Keratinocyte (primary cell): ENCODE measurements around the gene AZIN2. TPM values are rescaled to one million over a fixed set of nuclear protein-coding genes. Genes with fewer than 3 reads are reported as not detected.
"Not testable (repeated sequence)": the region's sequence is repeated elsewhere in the genome, so short reads cannot be mapped to it uniquely, and the experiment has no call there.

Source experiments
- DNase-seq: peaks from one replicate; pipeline ENCODE4 v3.0.0-alpha.2; 2011; ENCODE audit warnings: low read depth, missing footprints, low spot score
- FAIRE-seq: peaks from 2 replicates; lab custom pipeline; 2011; peaks lifted over from hg19 to GRCh38; lab: Jason Lieb, UNC
- H2AFZ ChIP-seq: 2 replicates; pipeline ENCODE4 v1.6.0; 2012; ENCODE audit warnings: low read length, control low read depth, inconsistent platforms; ENCODE audit not compliant: control insufficient read depth
- H3K27ac ChIP-seq: 2 replicates; pipeline ENCODE4 v1.5.1; 2011; ENCODE audit warnings: low read length; ENCODE audit not compliant: control insufficient read depth, insufficient read depth
- H3K27me3 ChIP-seq: 3 replicates; pipeline ENCODE4 v1.6.0; 2011; ENCODE audit warnings: low read length; ENCODE audit not compliant: control insufficient read depth, insufficient read depth; ENCODE audit errors: extremely low read depth
- H3K36me3 ChIP-seq, 2 experiments: 2 replicates in 1 of 2; 3 replicates in 1 of 2; pipeline ENCODE4 v1.5.1; 2011; ENCODE audit warnings: low read length in 2 of 2, mild to moderate bottlenecking in 1 of 2; ENCODE audit not compliant: control insufficient read depth in 2 of 2, insufficient read depth in 2 of 2; ENCODE audit errors: extremely low read depth in 1 of 2
- H3K4me1 ChIP-seq: 3 replicates; pipeline ENCODE4 v1.5.1; 2011; ENCODE audit warnings: low read length; ENCODE audit not compliant: control insufficient read depth, insufficient read depth; ENCODE audit errors: extremely low read depth
- H3K4me2 ChIP-seq: 3 replicates; pipeline ENCODE4 v1.6.0; 2011; ENCODE audit warnings: low read depth, low read length; ENCODE audit not compliant: control insufficient read depth, insufficient read depth; ENCODE audit errors: extremely low read depth
- H3K4me3 ChIP-seq, 3 experiments: fragments of 200-600 bp in 1 of 3; sonication (generic) in 1 of 3; 2 replicates in 2 of 3; 3 replicates in 1 of 3; pipeline ENCODE4 v1.5.1; 2011 to 2016; ENCODE audit warnings: low read length in 3 of 3, mild to moderate bottlenecking in 3 of 3, control low read depth in 2 of 3, inconsistent platforms in 1 of 3, low read depth in 1 of 3, mixed read lengths in 1 of 3, mixed run types in 1 of 3, moderate library complexity in 1 of 3; ENCODE audit not compliant: control insufficient read depth in 2 of 3, insufficient read depth in 2 of 3; ENCODE audit errors: extremely low read depth in 1 of 3
- H3K79me2 ChIP-seq: 2 replicates; pipeline ENCODE4 v1.6.0; 2012; ENCODE audit warnings: low read length; ENCODE audit not compliant: control insufficient read depth, insufficient read depth
- H3K9ac ChIP-seq: 3 replicates; pipeline ENCODE4 v1.6.0; 2011; ENCODE audit warnings: low read length; ENCODE audit not compliant: control insufficient read depth, insufficient read depth; ENCODE audit errors: extremely low read depth
- H3K9me1 ChIP-seq: 3 replicates; pipeline ENCODE4 v1.6.0; 2011; ENCODE audit warnings: low read length; ENCODE audit not compliant: control insufficient read depth, insufficient read depth; ENCODE audit errors: extremely low read depth
- H3K9me3 ChIP-seq: 2 replicates; pipeline ENCODE4 v1.5.1; 2012; ENCODE audit warnings: low read depth, low read length; ENCODE audit not compliant: control insufficient read depth
- H4K20me1 ChIP-seq: 3 replicates; pipeline ENCODE4 v1.6.0; 2011; ENCODE audit warnings: low read length; ENCODE audit not compliant: control insufficient read depth, insufficient read depth; ENCODE audit errors: extremely low read depth
- CTCF ChIP-seq, 3 experiments: IDR thresholded peaks in 1 of 3; conservative IDR thresholded peaks in 1 of 3; optimal IDR thresholded peaks in 1 of 3; 2 replicates in 2 of 3; 3 replicates in 1 of 3; pipeline versions ENCODE3 to v1.5.1; 2011; ENCODE audit warnings: low read length in 3 of 3, mild to moderate bottlenecking in 3 of 3, moderate library complexity in 2 of 3, control low read depth in 1 of 3, inconsistent platforms in 1 of 3; ENCODE audit not compliant: insufficient read depth in 2 of 3; ENCODE audit errors: extremely low read depth in 1 of 3
- EZH2 ChIP-seq: IDR thresholded peaks from one replicate; pipeline ENCODE4 v1.6.1; 2012; ENCODE audit warnings: inconsistent platforms, mild to moderate bottlenecking, low read length, moderate library complexity
- dilution Hi-C: fragments of 300-500 bp; cut with MboI; formaldehyde crosslinking; loops from one replicate; pipeline ENCODE4 v1.7.0; 2020; ENCODE audit warnings: low sequenced_read_pairs; ENCODE audit not compliant: extremely low pct_ligation_motif_present
- polyA plus RNA-seq, 5 experiments: library from polyadenylated mRNA; depleted of rRNA in 3 of 5; stranded (reverse) in 3 of 5; stranded (forward) in 1 of 5; unstranded in 1 of 5; fragments of >200 nt; gene quantifications; 1 replicate in 1 of 5; 2 replicates in 3 of 5; 3 replicates in 1 of 5; pipeline versions ENCODE4 v1.2.1 to v1.2.3, GENCODE V29; 2011 to 2012; ENCODE audit warnings: missing spikeins in 2 of 5, low read depth in 1 of 5, low replicate concordance in 1 of 5

AZIN2 gene
- polyA plus RNA-seq, 1 donor (not counting 4 experiments of a cell fraction or from before 2014, with no cell fraction given), result 6.7 TPM

GRCh38 chr1:33045814-33046213 lies 35.1 kb upstream of the AZIN2 start:
- peaks cover 29% of the 10 kb centered on the region for H3K4me1 ChIP-seq
- no peak overlapping the region for H3K27ac ChIP-seq
- H3K9me1 ChIP-seq, result no peaks in the 10 kb centered on the region
- H3K9me3 ChIP-seq, result no peaks in the 10 kb centered on the region
- no peaks in the 10 kb centered on the region for H4K20me1 ChIP-seq
- no peak for TF ChIP-seq EZH2
- H3K36me3 ChIP-seq, result no peaks in the 10 kb centered on the region
- dilution Hi-C loops, result no loop called here
- H2AFZ ChIP-seq, result no peak overlapping the region
- no peak overlapping the region for H3K4me2 ChIP-seq
- H3K27me3 ChIP-seq, result no peaks in the 10 kb centered on the region
- no peak overlapping the region for H3K4me3 ChIP-seq
- no peak for DNase-seq
- FAIRE-seq, result no peak
- no peak overlapping the region for H3K9ac ChIP-seq
- H3K79me2 ChIP-seq, result no peaks in the 10 kb centered on the region

GRCh38 chr1:33046234-33046633 lies 34.7 kb upstream of the AZIN2 start:
- H3K79me2 ChIP-seq, H3K27me3 ChIP-seq, H3K4me3 ChIP-seq, H3K36me3 ChIP-seq, H4K20me1 ChIP-seq, H3K9me1 ChIP-seq, H2AFZ ChIP-seq, H3K4me2 ChIP-seq, H3K9me3 ChIP-seq, dilution Hi-C loops, FAIRE-seq, DNase-seq, H3K9ac ChIP-seq, H3K27ac ChIP-seq: not testable (repeated sequence)
- H3K4me1 ChIP-seq, result peaks cover 29% of the 10 kb centered on the region

- no peaks in the 10 kb centered on the region for H3K27me3 ChIP-seq
- no peak overlapping the region for H3K9ac ChIP-seq
- no peaks in the 10 kb centered on the region for H3K9me3 ChIP-seq
- H3K27ac ChIP-seq, result no peak overlapping the region
- H3K36me3 ChIP-seq, result no peaks in the 10 kb centered on the region
- dilution Hi-C loops, result no loop called here
- no peak overlapping the region for H3K4me3 ChIP-seq
- no peaks in the 10 kb centered on the region for H4K20me1 ChIP-seq
- H3K4me2 ChIP-seq, result no peak overlapping the region
- no peak overlapping the region for H2AFZ ChIP-seq
- peaks cover 29% of the 10 kb centered on the region for H3K4me1 ChIP-seq
- FAIRE-seq, result no peak
- TF ChIP-seq CTCF (optimal IDR thresholded peaks at IDR 0.05 in 1 of 3, IDR thresholded peaks at IDR 0.05 in 1 of 3, conservative IDR thresholded peaks at IDR 0.05 in 1 of 3; ENCODE audit: extremely low read depth in 1 of 3, insufficient read depth in 2 of 3, low read length in 3 of 3) (no peak), EZH2 (no peak)
- H3K9me1 ChIP-seq, result no peaks in the 10 kb centered on the region
- no peak for DNase-seq
- no peaks in the 10 kb centered on the region for H3K79me2 ChIP-seq
Observed at GRCh38 chr1:33047290-33047689, 33.7 kb upstream of the AZIN2 start.
